NCI-H446 treated with DMSO at 0.1 percent for 48 hours (cell line): ENCODE data around the gene SLC22A1.
"Not testable (repeated sequence)": the region's sequence is repeated elsewhere in the genome, so short reads cannot be mapped to it uniquely, and the experiment has no call there.

Experiments
- DNase-seq: peaks from one replicate; lab custom pipeline; 2025; lab: John Stamatoyannopoulos, UW

The SLC22A1 gene

DNA sequence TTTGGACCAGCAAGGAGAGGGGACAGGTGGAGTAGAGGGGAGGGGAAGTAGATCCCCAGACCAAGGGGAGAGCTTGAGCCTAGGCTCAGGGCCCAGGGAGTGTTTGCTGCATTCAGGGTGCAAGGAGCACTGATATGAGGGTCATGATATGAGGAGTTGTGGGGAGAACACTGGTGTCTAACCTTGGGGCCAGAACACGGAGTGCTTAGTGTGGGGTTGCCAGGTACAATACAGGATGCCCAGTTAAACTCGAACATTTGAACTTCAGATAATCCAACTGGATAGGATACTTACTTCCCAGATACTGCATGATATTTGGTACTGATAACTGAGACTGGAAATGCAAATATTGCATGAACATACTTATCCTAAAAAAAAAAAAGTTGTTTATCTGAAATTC lies 2.4 kb downstream of the SLC22A1 start:
- DNase-seq = no peak

DNA sequence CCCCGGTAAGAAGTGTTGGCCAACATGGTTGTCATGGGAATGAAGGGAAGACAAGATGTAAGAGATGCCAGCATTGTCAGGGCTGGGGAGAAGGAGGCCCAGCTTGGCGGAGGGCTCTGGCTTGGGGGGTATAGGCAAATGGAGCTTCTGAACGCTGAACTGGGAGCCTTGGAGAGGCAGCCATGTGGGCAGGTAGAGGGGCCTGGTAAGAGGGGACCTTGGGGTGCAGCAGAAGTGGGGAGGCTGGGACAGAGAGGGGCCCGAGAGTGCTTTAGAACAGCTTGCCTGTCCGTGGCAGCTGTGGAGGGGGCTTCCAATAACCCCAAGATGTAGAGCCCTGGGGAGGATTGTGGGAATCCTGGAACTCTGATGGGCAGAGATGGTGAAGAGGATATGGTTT lies 3.0 kb downstream of the SLC22A1 start:
- no peak for DNase-seq

DNA sequence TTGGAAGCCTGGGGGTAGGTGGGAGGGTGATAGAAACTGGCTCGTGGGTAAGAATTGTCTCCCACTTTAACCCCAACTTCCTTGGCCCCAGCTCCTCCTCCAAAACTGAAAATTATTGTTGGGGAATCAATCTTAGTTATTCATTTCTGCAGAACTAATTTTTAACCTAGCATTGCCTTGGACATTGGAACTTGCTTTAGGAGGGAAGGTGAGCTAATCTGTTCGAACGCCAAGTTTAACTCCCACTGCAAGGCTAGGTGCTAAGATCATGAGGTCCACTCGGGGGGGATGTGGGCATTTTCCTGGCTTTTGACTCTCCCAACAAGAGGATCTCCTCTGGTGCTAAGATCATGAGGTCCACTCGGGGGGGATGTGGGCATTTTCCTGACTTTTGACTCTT lies 3.5 kb downstream of the SLC22A1 start:
- not testable (repeated sequence) for DNase-seq

DNA sequence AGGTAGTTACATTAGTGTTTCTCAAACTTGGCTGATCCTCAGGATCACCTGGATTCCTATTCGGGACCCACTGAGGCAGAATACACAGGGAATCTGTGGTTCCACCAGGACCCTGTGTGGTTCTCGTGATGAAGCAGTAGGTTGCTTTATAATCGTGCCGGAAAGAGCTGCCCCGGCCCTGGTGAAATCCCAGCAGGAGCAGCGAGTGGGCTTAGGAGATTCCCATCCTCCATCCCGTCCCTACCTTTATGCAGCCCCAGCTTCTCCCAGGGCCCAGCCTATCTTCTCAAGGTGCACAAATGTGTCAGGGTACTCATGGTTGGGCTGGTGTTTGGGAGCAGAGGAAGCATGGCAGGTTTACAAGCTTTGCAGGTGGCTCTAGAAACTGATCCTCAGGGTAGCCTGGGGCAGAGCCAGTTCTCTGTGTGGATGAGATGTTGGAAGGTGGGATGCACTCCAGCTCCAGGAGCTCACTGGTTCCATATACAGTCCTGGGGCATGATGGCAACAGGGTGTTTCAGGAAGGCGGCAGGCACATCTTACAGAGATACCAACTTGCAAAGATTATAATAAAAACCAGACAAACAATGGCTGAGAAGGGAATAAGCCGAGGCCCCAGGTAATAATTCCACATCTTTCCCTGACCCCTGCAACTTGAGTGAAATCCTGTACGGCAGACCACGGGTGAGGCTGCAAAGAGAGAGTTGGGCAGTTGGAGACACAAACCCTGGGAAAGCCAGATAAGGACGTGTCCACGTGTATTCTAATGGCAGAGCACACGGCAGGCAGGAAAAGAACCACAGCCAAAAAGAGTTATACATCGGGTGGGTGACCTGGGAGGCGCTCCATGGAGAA lies 5.9 kb downstream of the SLC22A1 start:
- no peak for DNase-seq

DNA sequence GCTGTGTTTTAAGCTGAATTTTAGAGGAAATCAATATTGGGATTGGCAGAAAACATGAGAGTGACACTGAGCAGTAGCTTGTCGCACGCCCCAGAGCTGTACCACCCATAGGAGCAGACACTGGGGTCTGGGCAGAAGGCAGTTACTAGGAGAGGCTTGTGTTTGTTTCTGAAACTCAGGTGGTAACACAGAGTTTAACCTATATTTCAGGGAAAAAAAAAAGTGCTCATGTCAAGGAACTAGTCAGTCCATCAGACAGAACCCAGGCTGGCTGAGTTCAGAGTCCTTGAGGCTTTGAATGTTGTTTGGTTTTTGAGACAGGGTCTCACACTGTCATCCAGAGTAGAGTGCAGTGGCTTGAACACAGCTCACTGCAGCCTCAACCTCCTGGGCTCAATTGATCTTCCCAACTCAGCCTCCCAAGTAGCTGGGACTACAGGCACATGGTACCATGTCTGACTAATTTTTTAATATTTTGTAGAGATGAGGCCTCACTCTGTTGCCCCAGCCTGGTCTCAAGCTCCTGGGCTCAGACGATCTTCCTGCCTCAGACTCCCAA lies 6.6 kb downstream of the SLC22A1 start:
- DNase-seq = no peak

DNA sequence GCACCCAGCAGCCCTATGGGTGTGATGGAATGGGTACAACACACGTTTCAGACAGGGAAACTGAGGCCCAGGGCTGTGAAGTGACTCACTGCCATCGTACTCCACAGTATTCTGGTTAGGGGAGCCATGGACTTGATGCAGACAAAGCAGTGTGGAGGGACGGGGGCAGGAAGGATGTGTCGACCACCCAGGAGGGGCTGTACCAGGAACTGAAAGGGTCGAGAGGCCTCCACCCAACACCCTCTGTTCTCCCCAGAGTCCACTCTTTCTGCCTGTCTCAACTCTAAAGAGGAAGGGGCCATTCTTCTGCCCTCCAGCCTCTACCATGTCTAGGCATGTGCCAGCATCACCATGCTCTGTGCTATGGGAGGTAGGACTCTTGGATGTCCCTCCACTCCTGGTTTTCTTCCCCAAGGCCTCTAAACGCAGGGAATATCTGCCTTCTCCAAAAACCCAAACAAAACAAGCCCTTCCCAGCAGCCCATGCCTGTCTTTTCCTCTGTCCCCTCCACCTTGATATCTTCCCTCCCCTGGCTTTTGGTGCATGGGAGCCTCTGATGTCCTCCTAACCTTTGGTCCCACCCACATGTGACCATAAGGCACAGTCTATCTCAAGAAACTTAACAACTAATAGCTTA lies 7.4 kb downstream of the SLC22A1 start:
- no peak for DNase-seq

DNA sequence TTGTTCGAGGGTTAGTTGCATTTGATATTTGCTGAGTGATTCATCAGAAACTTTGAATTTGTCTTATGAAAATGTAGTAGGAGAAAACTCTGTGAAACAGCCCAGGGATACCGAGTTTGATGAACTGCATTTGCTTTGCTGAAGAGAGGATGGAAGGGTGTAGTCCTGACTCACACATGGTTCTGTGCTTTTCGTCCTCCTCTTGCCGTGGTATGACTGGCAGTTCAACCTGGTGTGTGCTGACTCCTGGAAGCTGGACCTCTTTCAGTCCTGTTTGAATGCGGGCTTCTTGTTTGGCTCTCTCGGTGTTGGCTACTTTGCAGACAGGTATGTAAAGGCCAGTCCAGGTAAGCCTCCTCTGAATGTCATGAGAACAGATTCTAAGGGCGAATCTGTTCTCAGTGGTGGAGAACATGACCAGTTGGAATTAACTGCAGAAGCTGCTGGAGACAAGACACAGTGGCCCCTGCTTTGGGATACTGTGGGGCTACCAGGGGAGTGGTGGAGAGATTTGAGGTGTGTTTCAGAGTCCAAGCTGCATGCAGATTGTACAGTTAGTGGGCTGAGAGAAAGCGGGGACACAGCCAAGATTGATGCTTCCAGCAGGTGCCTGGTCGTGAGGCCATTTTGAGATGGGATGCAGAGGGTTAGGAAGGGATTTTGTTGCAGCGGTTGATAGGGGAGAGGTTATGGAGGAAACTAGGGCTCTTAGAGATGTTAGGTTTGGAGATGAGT lies 8.4 kb downstream of the SLC22A1 start:
- DNase-seq = no peak

DNA sequence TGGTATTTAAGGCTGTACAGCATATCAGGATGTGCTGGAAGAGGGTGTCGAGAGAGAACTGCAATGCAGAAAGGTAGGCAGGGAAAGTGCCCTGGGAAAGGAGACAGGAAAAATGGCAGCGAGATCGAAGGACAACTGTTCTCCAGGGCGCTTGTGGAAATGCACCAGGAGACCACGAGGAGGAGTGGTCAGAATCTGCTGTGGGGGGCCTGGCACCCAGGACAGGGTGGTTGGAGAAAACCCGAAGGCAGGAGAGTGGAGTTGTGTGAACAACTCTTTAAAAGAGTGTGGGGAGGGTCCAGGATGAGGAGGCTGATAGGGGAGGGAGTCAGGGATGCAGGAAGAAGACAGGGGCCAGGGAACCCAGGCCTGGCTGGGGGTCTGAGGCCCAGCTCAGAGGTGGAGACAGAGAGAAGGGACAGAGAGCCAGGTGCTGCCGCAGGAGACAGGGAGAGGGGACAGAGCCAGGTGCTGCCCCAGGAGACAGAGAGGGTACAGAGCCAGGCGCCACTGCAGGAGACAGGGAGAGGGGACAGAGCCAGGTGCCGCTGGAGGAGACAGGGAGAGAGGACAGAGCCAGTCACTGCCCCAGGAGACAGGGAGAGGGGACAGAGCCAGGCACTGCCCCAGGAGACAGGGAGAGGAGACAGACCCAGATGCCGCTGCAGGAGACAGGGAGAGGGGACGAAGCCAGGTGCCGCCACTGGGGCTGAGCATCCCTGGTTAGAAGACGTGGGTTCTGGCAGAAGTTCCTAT lies 9.3 kb downstream of the SLC22A1 start:
- DNase-seq = no peak

DNA sequence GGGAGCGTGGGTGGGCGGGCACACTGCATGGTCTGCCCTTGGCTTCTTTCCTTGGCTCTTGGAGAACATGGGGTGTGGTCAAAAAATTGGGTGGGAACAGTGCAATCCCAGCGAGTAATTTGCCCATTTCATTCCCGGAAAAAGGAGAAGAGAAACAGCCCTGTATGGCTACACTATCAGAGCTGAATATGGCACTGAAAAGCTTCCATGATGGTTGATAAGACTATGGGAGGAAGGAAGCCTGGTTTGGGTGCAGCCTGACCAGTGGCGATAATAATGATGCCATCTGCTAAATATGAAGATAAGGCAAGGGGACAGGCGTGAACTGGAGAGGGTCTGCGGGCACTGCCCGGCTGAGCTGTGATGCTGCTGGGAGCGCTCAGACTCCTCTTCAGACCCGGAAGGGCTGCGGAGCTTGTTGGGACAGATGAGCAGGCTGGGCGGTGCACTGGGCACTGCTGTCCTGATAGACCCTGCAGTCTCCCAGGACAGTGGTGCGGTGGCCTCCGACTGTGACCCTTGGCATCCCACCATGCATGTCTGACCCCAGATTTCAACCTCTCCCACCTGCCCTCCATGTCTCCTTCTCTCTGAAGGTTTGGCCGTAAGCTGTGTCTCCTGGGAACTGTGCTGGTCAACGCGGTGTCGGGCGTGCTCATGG lies 10.2 kb downstream of the SLC22A1 start:
- no peak for DNase-seq

DNA sequence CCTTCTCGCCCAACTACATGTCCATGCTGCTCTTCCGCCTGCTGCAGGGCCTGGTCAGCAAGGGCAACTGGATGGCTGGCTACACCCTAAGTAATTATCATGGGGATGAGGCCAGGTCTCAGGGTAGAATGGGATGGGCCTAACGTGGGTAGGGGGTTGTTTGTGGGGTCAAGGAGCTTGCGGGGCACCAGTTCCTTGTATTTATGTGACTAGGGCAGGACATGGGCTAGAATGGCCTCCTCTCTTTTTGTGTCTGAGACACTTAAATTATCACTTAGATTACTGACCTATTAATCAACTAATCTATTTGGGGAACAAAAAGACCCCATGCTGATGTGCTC lies 10.7 kb downstream of the SLC22A1 start:
- DNase-seq = no peak

DNA sequence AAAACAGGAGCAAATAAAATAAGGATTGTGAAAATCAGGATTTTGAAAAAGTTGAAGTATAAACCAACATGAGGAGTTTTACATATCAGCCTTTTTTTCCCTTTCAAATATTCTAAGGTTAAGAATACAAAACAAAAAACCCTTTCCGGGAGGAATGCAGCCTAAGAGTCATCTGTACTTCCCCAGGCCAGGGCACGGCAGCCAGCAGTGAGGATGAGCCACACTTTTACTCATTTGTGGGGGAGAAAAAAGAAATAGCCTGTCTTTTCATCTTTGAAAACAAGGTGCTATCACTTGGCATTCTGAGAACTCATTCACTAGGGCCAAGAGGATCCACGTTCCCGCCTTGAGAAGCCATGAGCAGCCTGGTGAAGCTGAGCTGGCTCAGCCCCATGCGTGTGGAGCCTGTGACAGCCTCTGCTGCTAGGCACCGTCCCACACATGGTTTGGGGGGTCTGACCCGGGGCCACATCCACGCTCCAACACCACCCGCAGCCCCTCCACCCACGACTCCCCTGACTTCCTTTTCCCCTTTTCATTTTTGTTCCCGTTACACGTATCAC lies 11.2 kb downstream of the SLC22A1 start:
- DNase-seq = no peak

DNA sequence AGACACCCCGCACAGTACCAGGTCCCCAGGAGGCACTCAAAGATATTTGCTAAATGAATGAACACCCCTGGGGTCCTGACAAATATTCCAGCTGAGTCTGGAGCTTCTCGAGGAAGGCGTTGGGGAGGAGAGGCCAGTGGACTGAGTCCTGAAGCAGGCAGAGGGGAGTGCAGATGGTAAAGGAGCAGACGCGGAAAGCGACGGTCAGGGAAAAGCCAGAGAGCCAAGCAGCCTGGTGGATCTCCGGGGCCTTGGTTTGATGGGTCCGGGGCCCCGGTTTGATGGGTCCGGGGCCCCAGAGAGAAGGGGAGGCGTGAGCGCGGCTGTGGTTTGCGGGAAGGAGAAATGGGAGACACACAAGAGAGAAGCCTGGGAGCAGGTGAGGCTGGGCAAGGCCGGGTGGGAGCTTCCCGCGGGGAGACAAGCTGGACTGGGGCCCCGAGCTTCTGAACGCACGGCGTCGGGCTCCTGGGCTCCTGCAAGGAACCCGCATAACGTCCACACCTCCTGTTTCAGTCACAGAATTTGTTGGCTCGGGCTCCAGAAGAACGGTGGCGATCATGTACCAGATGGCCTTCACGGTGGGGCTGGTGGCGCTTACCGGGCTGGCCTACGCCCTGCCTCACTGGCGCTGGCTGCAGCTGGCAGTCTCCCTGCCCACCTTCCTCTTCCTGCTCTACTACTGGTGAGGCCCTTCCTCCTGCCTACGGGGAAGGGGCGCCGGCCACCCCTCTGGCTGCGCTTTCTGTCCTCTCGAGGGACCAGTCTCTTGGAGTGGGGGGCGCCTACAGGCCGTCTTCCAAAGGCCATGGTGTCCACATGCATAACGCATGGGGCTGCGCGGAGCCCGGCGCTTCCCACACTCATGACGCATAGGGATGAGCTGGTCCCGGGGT lies 12.1 kb downstream of the SLC22A1 start:
- DNase-seq = no peak

DNA sequence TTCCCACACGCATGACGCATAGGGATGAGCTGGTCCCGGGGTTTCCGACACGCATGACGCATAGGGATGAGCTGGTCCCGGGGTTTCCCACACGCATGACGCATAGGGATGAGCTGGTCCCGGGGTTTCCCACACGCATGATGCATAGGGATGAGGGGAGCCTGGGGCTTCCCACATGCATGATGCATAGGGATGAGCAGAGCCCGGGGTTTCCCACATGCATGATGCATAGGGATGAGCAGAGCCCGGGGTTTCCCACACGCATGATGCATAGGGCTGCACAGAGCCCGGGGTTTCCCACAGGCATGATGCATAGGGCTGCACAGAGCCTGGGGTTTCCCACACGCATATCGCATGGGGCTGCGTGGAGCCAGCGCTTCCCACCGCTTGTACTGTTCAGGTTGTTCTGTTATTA lies 12.7 kb downstream of the SLC22A1 start:
- DNase-seq = not testable (repeated sequence)

DNA sequence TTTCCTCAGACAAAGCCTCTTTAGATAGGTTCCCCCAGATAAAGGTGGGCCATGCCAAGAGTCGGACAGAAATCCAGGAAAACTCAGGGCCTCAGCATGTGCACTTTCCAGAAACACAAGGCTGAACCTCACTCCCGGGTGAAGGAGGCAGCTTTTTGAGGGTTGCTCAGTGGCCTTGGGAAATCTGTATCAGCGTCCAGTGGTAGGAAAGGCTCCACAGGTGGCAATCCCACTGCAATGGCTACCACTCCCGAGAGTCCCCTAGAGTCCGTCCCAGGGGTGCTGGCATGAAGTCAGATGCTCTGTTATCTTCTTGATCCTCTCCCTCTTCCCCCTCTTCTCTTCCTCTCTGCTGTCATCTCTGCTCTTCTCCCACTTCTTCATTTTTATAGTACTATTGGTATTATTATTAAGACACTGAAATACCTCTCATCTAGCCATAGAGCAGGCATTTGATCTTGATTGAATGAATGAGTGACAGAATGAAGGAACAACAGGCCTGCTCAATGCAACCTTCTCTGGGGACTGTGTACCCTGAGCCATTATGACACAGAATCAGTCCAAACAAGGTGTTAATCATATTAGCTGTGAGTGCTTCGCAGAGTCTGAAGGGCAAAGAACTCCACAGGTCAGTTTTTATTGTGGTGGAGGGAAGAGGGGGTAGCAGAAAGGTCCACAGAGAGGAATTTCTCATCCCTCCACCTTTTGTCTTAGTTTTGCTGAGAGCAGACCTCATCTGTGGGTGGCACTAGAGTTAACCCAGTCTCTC lies 13.3 kb downstream of the SLC22A1 start:
- no peak for DNase-seq

DNA sequence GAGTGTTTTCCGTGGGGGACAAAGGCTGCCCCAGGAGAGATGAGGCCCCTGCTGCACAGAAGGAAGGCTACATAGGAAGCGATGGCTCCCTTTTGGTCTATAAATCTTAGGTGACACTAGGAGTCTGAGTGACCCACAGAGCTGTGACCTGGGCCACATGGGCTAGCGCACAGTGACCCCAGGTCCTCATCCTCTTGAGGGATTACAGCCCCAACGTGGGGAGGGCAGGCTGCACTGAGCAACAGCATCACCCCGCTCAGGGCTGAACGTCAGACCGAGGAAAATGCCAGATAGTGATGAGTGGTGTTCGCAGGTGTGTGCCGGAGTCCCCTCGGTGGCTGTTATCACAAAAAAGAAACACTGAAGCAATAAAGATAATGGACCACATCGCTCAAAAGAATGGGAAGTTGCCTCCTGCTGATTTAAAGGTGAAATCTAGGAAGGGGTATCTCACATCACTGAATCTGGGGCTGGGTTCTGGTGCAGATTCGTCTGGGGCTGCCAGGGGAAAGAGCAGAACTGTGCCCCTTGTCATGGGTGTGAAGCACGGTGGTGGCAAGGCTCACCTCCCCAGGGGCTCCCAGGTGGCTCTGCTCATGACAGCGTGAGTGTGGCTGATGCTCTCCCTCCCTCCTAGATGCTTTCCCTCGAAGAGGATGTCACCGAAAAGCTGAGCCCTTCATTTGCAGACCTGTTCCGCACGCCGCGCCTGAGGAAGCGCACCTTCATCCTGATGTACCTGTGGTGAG lies 14.5 kb downstream of the SLC22A1 start:
- DNase-seq = no peak

DNA sequence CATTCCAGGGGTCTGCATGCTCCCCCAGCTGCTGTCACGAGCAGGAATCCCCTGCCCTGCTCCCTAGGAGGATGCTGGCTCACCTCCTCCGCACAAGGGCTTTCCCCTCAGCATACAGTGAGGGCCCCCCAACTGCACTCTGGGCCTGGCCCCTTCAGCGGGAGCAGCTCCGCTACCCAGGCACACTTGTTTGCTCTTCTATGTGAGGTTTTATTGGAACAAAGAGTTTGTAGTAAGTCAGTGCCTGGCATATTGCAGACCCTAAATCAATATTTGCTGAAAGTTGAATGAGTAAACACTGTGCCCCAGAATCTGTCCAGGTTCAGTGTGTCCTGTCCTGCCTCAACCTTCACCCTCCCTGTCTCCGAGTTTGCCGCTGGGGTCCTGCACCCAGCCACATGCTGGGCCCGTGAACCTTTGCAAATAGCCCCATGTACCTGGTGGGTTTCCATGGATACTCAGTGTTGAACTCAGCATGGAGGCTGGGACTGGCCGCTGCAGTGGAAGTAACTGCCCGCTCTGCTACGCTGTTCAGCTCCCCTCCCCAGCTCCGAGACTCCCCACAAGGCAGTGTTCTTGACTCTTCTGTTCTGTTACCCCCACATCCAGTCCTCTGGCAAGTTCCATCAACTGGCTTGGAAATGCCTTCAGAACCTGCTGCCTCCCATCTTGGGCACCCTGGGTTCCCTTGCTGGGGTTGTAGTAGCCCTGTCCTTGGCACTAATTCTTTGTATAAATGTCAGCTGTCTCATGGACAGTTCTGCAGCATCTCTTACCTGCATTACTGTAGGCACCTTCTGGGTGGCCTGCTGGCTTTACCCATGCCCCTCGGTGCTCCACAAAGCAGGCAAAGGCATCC lies 15.7 kb downstream of the SLC22A1 start:
- DNase-seq = no peak

DNA sequence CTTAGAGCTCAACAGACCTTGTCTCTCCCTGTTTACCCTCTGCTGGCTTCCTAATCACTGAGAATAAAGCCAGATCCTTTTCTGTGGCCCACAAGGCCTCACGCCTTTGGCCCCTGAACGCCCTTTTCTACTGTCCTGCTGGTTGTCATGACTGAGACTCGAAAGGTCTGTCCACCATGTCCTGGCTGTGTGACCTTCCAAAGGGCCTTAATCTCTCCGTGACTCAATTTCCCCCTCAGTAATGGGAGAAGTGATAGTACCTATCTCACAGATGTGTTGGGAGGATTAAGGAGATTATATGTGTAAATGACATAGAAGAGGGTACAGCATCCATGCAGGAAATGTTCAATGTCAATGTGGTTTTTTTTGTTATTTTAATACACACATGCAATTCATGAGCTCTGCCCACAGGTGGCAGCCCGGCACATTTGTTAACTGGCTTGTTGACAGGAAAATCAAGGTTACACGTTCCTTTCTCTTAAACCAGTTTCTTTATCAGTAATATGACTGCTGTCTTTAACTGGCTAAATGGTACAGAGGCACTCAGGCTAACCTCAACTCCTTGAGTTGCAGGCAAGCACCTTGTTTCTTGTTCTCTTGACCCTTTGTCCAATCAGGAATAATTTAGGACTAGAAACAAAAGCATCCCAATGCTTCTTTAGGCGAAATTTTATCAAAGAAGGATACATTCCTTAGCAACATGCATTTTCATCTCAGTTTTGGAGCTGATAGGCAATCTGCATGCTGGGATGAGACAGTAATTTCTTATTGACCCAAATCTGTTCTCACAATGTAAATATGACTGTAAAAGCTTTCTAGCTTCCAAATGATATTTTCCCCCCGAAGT lies 16.6 kb downstream of the SLC22A1 start:
- peak; percentile 3 for DNase-seq
